Activated CD8-positive, alpha-beta memory T cell treated with anti-CD3 and anti-CD28 coated beads for 1 hour (primary cell): ENCODE results near the gene XXYLT1.
"Not testable (repeated sequence)": the region's sequence is repeated elsewhere in the genome, so short reads cannot be mapped to it uniquely, and the experiment has no call there.

Source experiments
- DNase-seq, 2 donors: peaks; one replicate each; pipeline ENCODE4 v3.0.0-alpha.2; 2020; ENCODE audit warnings: low read depth in 1 of 2; ENCODE audit errors: extremely low read depth in 1 of 2

Gene XXYLT1

GRCh38 chr3:195230244-195230643 lies 40.7 kb downstream of the XXYLT1 start:
- no peak for DNase-seq

DNA sequence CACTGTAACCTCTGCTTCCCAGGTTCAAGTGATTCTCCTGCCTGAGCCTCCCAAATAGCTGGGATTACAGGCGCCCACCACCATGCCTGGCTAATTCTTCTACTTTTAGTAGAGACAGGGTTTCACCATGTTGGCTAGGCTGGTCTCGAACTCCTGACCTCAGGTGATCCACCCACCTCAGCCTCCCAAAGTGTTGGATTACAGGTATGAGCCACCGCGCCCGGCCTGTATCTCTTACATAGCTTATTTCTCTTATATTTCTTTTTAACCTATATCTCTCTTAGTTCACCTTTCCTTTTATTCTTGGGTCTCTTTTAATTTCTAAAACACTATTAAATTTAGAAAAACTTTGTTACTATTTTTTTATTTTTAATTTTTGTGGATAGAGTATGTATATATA lies 42.1 kb downstream of the XXYLT1 start:
- not testable (repeated sequence) for DNase-seq

- no peak for DNase-seq
Measured at GRCh38 chr3:195227871-195228270, 43.1 kb downstream of the XXYLT1 start.

- DNase-seq: no peak
Measured at GRCh38 chr3:195226900-195227447, 44.0 kb downstream of the XXYLT1 start.

DNA sequence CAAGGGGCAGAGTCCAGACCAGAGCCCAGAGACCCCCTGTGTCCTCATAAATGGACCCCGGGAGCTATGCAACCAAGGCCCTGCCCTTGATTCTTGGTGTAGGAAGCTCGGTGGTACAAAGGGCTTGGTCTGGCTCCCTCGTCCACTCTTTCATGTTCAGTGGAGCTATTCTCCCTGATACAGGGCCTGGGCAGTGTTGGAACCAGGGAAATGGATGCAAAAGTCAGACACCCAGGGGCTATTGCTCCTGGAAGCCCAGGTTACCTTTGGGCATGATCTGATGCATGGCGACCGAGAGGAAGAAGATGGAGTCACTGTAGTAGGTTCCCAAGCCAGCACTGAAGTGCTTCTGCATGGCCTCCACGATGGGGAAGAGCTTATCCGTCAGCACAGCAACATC lies 44.5 kb downstream of the XXYLT1 start:
- no peak for DNase-seq

- DNase-seq: no peak
Measured at GRCh38 chr3:195224980-195225580, 45.9 kb downstream of the XXYLT1 start.

GRCh38 chr3:195224156-195224979 lies 46.6 kb downstream of the XXYLT1 start:
- DNase-seq: no peak

DNA sequence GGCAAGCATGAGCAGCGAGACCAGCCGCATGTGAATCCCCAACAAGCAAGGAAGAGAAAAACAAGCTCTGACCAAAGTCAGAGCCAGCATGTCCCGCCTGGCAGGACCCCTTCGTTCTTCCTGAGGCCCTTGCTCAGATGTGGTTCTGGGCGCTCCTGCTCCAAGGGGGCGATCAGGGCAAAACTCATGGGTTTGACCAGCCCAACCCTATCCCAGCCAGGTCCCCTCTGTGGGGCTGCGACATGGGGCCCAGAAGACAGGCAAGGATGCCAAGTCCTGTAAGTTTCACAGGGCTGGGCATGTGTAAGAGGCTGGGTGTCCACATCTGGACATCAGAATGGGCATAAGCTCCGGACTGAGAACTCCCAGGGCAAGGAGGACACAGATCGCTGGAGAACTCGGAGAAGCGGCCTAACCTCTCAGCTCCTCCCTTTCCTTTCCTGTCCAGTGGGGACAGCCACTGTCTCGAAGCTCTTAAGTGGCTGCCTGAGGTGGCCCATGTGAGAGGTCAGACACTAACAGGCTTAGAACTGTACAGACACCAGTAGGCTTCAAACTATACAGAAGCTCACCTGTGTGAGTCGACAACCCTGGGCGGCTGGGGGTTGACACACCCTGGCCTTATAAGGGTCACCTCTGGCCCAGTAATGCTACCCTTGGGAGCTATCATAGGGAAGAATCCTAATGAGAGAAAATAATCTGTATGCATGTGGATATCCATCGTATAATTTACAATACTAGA lies 48.9 kb downstream of the XXYLT1 start:
- no peak for DNase-seq

DNA sequence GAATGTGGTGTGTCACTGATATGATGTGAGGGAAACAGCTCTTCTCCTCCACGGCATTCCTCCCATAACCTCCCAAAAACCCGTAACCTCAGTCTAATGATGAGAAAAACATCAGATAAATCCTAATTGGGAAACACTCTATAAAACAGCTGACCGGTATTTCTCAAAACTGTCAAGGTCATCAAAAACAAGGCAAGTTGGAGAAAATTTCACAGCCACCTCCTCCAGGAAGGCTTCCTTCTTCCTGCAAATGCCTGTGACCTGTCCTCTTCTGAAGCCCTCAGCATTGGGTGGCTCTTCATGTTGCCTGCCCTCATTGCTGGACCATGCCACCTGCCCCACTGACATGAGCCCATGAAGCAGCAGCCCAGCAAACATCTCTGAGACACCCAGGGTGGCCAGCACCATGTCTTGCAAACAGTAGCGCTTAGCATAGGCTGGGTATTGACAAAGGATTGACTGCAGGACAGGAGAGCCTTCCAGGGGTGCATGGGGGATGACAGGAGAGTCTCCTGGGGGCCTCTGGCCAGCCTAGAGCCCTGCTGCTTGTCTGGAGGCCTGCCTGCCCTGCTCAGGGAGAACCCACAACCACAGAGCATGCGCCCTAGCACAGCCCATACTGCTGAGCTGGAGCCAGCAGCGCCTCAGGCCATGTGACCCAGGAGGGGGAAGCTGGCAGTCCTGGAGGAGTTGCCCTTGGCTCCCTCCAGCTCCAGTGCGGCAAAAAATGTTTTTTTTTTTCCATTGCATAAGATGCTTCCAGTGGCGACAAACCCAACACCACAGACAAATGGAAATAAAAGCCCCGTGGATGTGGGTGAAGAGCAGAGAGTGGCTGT lies 49.7 kb downstream of the XXYLT1 start:
- DNase-seq: no peak

GRCh38 chr3:195219351-195220230 lies 51.4 kb downstream of the XXYLT1 start:
- no peak for DNase-seq

DNA sequence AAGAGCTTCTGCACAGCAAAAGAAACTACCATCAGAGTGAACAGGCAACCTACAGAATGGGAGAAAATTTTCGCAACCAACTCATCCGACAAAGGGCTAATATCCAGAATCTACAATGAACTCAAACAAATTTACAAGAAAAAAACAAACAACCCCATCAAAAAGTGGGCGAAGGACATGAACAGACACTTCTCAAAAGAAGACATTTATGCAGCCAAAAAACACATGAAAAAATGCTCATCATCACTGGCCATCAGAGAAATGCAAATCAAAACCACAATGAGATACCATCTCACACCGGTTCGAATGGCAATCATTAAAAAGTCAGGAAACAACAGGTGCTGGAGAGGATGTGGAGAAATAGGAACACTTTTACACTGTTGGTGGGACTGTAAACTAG lies 52.6 kb downstream of the XXYLT1 start:
- not testable (repeated sequence) for DNase-seq

- DNase-seq: not testable (repeated sequence)
Measured at GRCh38 chr3:195215576-195215975, 55.4 kb downstream of the XXYLT1 start.

- DNase-seq: no peak
Measured at GRCh38 chr3:195214381-195214780, 56.6 kb downstream of the XXYLT1 start.

GRCh38 chr3:195213639-195214315 lies 57.2 kb downstream of the XXYLT1 start:
- no peak for DNase-seq

GRCh38 chr3:195212749-195213375 lies 58.1 kb downstream of the XXYLT1 start:
- no peak for DNase-seq

GRCh38 chr3:195212033-195212748 lies 58.8 kb downstream of the XXYLT1 start:
- no peak for DNase-seq

- no peak for DNase-seq
Measured at GRCh38 chr3:195210266-195210973, 60.5 kb downstream of the XXYLT1 start.
